ENCODE data around the gene CD28.
"Not testable (repeated sequence)": the region's sequence is repeated elsewhere in the genome, so short reads cannot be mapped to it uniquely, and the experiment has no call there.

Gene CD28

GRCh38 chr2:203748331-203749126 lies 42.1 kb downstream of the CD28 start:
- DNase-seq (ENCODE audit: low spot score) = no peak

DNA sequence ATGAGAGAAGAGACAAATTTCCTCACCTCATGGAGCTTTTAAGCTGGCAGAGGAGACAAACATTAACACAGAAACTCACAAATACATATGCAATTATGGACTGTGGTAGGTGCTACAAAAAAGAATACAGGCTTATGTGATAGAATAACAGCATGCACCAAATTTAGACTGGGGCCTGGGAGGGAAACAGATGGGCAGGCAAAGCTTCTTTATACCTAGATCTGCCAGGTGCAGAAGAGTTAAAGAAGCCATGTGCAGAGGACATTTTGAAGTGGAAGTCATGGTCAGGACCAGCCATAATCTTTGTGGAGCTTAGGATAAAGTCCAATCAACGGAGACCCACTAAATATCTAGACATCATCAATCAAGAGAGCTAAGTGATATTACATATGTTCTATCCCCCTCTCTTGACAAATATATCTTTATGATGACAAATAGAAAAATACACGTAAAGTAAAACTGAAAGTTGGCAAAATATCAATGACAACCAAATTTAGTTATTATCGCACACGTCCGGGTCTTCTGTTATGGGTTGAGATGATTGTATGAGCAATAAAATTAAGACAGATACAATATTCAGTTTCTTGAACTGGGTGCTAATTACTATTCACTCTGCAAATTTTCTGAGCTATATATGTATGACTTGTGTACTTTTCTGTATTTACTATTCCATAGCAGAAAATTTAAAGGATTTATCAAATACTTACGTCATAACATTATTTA lies 44.1 kb downstream of the CD28 start:
- no peak for DNase-seq (ENCODE audit: low spot score)

- no peak for DNase-seq (ENCODE audit: low spot score)
Observed at GRCh38 chr2:203751685-203752271, 45.3 kb downstream of the CD28 start.

GRCh38 chr2:203756161-203756560 lies 49.7 kb downstream of the CD28 start:
- no peak for DNase-seq (ENCODE audit: low spot score)

DNA sequence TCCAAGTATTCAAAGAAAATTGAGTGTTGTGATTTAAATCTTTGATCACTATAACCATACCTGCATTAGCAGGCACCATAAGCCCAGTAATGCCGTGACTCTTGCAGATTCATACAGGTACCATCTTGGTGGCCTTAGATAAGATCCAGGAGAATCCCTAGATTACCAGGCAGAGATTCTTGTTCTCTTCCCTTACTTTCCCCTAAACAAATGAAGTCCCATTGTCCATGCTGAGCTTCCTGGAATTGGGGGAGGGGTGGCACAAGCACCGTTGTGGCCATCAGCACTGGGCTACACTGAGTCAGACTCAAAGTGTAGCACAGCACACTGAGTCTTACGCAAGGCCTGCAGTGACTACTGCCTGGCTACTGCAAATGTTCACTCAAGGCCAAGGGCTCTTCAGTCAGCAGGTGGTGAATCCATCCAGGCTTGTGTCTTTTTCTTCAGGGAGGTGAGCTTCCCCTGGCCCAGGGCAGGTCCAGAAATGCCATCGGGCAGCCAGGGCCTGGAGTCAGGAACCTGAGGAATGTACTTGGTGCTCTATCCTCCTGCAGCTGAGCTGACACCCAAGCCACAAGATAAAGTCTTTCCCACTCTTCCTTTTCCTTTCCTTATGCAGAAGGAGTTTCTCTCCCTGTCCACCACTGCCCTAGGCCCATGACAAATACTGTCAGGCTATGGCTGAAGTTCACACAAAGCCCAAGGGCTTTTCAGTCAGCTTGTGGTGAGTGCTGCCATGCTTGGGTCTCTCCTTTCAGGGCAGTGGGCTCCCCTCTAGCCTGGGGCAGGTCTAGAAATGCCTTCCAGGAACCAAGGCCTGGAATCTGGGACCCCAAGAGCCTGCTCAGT lies 52.6 kb downstream of the CD28 start:
- no peak for DNase-seq (ENCODE audit: low spot score)

- DNase-seq (ENCODE audit: low spot score) = no peak
Observed at GRCh38 chr2:203759690-203760365, 53.4 kb downstream of the CD28 start.

DNA sequence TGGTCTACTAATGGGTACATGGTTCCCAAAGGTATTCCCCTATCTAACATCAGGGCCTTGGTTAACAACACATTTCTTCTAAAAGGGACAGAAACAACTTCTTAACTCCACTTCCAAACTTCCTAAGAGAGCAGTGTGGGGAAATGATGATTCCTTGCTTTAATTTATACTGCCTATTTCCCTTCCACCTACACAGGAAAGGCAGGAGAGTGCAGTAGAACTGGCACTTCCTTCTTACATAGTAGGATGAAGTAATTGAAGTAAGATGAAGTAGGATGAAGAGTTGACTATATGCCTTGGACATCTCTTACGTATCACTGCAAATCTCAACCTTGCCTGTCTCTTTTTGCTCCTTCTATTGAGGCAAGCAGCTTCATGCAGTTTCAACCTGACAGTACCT lies 54.7 kb downstream of the CD28 start:
- DNase-seq (ENCODE audit: low spot score) = no peak

DNA sequence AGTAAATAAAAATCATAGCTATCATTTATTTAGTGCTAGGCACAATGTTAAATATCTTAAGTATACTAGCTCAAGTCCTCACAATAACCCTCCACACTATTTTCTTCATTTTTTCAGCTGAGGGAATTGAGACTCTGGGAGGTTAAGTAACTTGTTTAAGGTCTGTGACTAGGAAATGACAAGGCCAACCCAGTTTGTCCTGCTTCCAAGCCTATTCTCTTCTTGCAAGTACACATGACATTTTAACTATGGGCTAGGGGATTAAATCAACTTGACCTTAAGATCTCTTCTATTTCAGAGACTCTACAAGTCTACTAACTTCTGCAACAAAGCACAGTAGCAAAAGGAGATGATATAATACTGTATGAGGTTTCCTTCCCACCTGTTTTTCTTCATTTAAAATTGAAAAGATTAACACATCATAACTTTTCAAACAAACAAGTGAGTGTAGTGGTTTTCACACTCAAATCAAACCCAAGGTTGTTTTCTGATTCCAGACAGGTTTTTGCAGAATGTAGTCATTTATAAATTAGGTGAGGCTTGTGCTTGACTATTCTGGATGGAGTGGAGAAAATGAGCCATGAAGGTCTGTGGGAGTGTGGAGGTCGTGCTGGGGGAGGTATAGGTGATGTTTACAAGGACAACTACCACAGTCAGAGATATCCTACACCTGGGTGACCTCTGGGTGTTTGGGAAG lies 57.0 kb downstream of the CD28 start:
- DNase-seq (ENCODE audit: low spot score) = no peak

- DNase-seq (ENCODE audit: low spot score) = no peak
Observed at GRCh38 chr2:203763938-203764664, 57.7 kb downstream of the CD28 start.

GRCh38 chr2:203772456-203773165 lies 66.2 kb downstream of the CD28 start:
- no peak for DNase-seq (ENCODE audit: low spot score)

- DNase-seq (ENCODE audit: low spot score) = no peak
Observed at GRCh38 chr2:203774760-203775159, 68.3 kb downstream of the CD28 start.

DNA sequence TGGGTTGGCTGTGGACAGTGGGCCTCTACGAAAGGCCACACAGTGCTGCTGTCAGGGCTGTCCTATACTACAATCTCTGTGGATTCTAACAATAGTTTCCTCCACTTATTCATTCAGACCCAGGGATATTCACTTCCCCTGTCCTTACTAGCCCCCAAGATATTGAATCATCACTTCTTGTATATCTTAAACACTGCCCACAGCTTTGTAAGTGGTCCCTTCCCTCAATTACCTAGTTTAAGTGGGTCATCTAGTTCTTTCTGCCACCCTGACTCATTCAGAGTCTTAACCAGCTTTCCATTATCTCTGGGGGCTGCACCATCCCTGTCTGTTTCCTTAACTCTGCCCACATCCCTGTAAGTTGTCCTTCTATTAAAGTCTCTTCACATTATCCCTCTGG lies 69.2 kb downstream of the CD28 start:
- DNase-seq (ENCODE audit: low spot score) = no peak

- DNase-seq (ENCODE audit: low spot score) = no peak
Observed at GRCh38 chr2:203777030-203777429, 70.6 kb downstream of the CD28 start.

DNA sequence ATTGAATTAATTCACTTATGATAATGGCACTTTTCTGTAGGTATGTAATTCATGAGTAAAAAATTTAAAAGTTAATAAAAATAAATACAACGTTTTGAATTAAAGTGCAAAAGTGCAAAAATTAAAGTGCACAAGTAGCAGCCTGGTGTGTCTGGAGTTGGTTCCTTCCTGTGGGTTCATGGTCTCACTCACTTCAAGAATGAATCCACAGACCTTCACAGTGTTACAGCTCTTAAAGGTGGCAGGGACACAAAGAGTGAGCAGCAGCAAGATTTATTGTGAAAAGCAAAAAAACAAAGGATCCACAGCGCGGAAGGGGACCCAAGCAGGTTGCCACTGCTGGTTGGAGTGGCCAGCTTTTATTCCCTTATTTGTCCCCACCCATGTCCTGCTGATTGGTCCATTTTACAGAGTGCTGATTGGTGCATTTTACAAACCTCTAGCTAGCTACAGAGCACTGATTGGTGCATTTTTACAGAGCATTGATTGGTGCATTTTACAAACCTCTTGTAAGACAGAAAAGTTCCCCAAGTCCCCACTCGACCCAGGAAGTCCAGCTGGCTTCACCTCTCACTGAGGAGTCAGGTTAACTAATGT lies 73.1 kb downstream of the CD28 start:
- not testable (repeated sequence) for DNase-seq (ENCODE audit: low spot score)

DNA sequence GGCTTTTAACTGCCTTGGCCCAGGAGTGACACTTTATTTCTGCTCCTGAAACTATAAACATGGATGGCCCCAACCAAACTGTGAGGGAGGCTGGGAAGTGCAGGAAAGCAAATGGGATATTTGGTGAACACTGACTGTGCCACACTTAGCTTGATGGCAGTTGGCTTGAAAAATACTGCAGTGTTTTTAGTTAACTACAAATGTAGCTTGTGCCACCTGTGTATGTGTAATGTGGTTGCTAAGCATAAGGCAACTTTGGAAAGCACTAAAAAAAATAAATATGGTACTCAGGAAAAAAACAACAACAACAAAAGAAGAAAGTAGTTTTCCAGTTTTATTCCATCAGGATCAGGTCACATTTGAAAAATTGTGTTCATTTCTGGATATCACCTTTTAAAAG lies 73.8 kb downstream of the CD28 start:
- peak; percentile 36 for DNase-seq (ENCODE audit: low spot score)

GRCh38 chr2:203781151-203781550 lies 74.7 kb downstream of the CD28 start:
- no peak for DNase-seq (ENCODE audit: low spot score)

- peak; percentile 87 for DNase-seq (ENCODE audit: low spot score)
Observed at GRCh38 chr2:203782262-203782976, 76.0 kb downstream of the CD28 start.

GRCh38 chr2:203783496-203784203 lies 77.2 kb downstream of the CD28 start:
- no peak for DNase-seq (ENCODE audit: low spot score)
